ENCODE results near the gene BIN2.

BIN2 gene

GRCh38 chr12:51334764-51335163 is 10.8 kb upstream of the BIN2 start:
- no peak overlapping the region for H3K27ac Mint-ChIP-seq
- H3K4me1 Mint-ChIP-seq (ENCODE audit: low read depth): peaks cover 15% of the 10 kb centered on the region
- DNase-seq (ENCODE audit: low spot score): no peak
- no peaks in the 10 kb centered on the region for H3K36me3 Mint-ChIP-seq (ENCODE audit: low read depth)
- H3K9me3 Mint-ChIP-seq: no peaks in the 10 kb centered on the region
- H3K4me3 Mint-ChIP-seq: no peak overlapping the region
- peaks cover 2% of the 10 kb centered on the region for H3K27me3 Mint-ChIP-seq (ENCODE audit: low read depth)

DNA sequence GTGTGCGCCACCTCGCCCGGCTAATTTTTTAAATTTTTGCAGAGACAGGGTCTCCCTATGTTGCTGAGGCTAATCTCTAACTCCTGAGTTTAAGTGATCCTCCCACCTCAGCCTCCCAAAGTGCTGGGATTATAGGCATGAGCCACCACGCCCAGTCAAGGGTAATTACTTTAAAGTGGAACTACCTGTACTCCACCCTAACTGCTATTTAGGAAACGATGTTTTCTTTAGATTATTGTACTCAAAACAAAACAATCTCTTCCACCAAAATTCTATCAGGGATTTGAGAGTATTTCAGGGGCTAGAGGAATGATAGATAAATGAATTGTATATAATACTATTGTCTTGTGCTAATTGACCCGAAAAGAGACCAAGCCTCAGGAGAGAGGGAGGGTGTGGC is 9.6 kb upstream of the BIN2 start:
- Mint-ChIP-seq H3K27me3 (ENCODE audit: low read depth) (no peaks in the 10 kb centered on the region), H3K36me3 (ENCODE audit: low read depth) (no peaks in the 10 kb centered on the region), H3K4me1 (ENCODE audit: low read depth) (peaks cover 23% of the 10 kb centered on the region), H3K4me3 (no peak overlapping the region), H3K27ac (peak overlapping the region; percentile 19), H3K9me3 (no peaks in the 10 kb centered on the region)
- no peak for DNase-seq (ENCODE audit: low spot score)

DNA sequence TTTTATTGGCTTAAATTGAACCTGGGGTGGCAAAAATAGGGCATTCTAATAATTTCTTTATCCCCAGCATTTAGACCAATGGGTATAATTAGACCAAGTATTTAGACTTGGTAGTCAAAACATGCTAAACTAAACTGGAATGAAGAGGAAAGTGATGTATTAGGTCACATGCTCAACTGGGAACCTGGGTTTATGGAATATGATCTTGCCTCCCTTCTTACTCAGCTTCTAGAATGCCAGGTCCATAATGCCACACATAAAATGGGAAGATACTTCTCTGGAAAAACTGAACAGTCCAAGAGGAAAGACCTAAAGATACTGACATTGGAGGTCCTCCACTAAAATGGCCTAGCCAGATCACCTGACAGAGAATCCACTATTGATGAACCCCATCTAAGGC is 6.2 kb upstream of the BIN2 start:
- H3K27me3 Mint-ChIP-seq (ENCODE audit: low read depth): no peaks in the 10 kb centered on the region
- H3K36me3 Mint-ChIP-seq (ENCODE audit: low read depth): no peaks in the 10 kb centered on the region
- peak overlapping the region; percentile 86 for H3K27ac Mint-ChIP-seq
- H3K4me3 Mint-ChIP-seq: peak overlapping the region; percentile 53
- no peak for DNase-seq (ENCODE audit: low spot score)
- H3K4me1 Mint-ChIP-seq (ENCODE audit: low read depth): peaks cover 39% of the 10 kb centered on the region
- no peaks in the 10 kb centered on the region for H3K9me3 Mint-ChIP-seq

DNA sequence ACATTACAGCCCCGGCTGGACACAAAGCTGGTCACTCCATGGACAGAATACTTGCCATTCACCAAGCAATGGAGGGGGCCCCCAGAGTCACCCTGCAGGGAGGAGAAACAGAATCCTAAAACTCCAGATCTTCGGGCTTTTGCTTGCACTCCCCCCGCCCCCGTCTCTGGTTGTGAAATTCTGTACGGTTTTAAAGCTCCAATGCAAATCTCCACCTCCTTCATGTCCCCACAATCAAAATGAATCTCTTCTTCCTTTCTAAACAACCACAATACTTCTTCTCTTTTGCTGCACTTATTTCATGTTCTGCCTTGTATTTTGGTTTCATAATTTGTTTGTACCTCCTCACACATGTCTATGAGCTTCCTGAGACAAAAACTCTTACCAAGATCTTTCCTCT is 5.8 kb upstream of the BIN2 start:
- H3K4me1 Mint-ChIP-seq (ENCODE audit: low read depth): peaks cover 43% of the 10 kb centered on the region
- H3K27ac Mint-ChIP-seq: peak overlapping the region; percentile 86
- DNase-seq (ENCODE audit: low spot score): no peak
- H3K4me3 Mint-ChIP-seq: peak overlapping the region; percentile 53
- no peaks in the 10 kb centered on the region for H3K9me3 Mint-ChIP-seq
- H3K36me3 Mint-ChIP-seq (ENCODE audit: low read depth): peaks cover 3% of the 10 kb centered on the region
- no peaks in the 10 kb centered on the region for H3K27me3 Mint-ChIP-seq (ENCODE audit: low read depth)

- no peaks in the 10 kb centered on the region for H3K27me3 Mint-ChIP-seq (ENCODE audit: low read depth)
- H3K27ac Mint-ChIP-seq: peak overlapping the region; percentile 49
- DNase-seq (ENCODE audit: low spot score): no peak
- peaks cover 3% of the 10 kb centered on the region for H3K36me3 Mint-ChIP-seq (ENCODE audit: low read depth)
- peaks cover 43% of the 10 kb centered on the region for H3K4me1 Mint-ChIP-seq (ENCODE audit: low read depth)
- H3K9me3 Mint-ChIP-seq: no peaks in the 10 kb centered on the region
- H3K4me3 Mint-ChIP-seq: peak overlapping the region; percentile 61
Observed at GRCh38 chr12:51328587-51328986, 4.6 kb upstream of the BIN2 start.

DNA sequence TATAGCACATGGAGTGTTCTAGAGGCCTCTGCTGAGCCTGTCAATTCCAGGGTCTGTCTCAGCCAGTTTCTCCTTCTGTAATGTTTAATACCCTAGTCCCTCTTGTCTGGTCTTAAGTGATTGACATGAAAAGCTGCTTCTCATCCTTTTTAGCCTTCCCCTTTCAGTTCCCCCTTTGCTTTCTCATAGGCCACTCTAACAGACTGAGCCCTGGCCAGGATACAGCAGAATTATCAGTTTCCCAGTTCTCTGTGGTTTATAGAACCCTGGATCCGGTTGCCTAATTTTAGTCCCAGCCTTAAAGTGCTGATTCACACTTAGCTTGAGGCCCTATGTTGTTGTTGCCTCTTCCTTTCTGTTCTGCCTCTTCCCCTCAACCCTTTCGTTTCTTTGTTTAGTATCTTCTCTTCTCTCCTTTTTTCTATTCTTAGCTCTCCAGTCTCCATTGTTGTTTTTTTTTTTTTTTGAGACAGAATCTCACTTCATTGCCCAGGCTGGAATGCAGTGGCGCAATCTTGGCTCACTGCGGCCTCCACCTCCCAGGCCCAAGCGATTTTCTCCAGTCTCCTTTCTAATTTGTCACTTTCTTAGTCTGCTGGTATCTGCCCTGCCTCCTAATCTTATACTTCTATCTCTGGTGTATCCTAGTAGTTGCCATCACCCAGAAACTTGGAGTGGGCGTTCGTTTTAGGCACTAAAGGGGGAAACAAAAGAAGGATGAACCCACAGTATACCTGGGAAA is 2.9 kb upstream of the BIN2 start:
- peaks cover 51% of the 10 kb centered on the region for H3K4me1 Mint-ChIP-seq (ENCODE audit: low read depth)
- DNase-seq (ENCODE audit: low spot score): no peak
- H3K27ac Mint-ChIP-seq: peak overlapping the region; percentile 84
- no peaks in the 10 kb centered on the region for H3K9me3 Mint-ChIP-seq
- peak overlapping the region; percentile 65 for H3K4me3 Mint-ChIP-seq
- H3K36me3 Mint-ChIP-seq (ENCODE audit: low read depth): peaks cover 17% of the 10 kb centered on the region
- H3K27me3 Mint-ChIP-seq (ENCODE audit: low read depth): no peaks in the 10 kb centered on the region

GRCh38 chr12:51324953-51325352 is 979 bp upstream of the BIN2 start:
- Mint-ChIP-seq H3K27me3 (ENCODE audit: low read depth) (no peaks in the 10 kb centered on the region), H3K27ac (peak overlapping the region; percentile 91), H3K36me3 (ENCODE audit: low read depth) (peaks cover 32% of the 10 kb centered on the region), H3K4me1 (ENCODE audit: low read depth) (peaks cover 58% of the 10 kb centered on the region), H3K4me3 (peak overlapping the region; percentile 75), H3K9me3 (no peaks in the 10 kb centered on the region)
- DNase-seq (ENCODE audit: low spot score): no peak

DNA sequence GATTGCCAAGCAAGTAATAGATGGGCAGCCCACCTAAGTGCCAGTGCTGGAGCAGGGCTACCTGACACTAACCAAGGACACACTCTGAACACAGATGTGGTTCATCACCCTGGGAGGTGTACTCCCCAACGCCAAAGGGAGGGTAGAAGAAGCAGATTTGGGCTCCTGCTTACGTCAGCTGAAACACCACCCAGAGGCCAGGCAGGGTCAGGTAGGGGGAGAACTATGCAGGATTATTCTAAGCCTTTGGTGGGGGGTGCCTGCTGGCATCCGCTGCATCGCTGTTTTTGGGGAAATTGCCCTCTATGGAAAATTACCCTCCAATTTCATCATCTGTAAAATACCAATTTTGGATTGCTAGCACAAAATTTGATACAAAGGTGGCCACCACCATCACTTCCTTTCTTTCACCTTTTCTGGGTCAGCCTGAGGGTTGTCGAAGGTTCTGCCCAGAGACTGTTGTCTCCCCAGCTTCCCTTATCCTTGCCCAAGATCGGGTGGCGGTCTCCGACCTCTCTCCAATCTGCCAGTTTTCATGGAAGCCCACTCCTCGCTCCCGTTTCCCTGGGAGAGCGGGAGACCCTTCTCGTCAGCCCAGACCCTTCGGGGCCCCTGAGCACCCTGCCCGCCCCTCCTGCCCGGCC is 535 bp downstream of the BIN2 start:
- H3K9me3 Mint-ChIP-seq: no peaks in the 10 kb centered on the region
- peaks cover 38% of the 10 kb centered on the region for H3K36me3 Mint-ChIP-seq (ENCODE audit: low read depth)
- peak; percentile 25 for DNase-seq (ENCODE audit: low spot score)
- peak overlapping the region; percentile 91 for H3K27ac Mint-ChIP-seq
- H3K27me3 Mint-ChIP-seq (ENCODE audit: low read depth): no peaks in the 10 kb centered on the region
- H3K4me1 Mint-ChIP-seq (ENCODE audit: low read depth): peaks cover 60% of the 10 kb centered on the region
- peak overlapping the region; percentile 95 for H3K4me3 Mint-ChIP-seq

- no peaks in the 10 kb centered on the region for H3K9me3 Mint-ChIP-seq
- H3K27ac Mint-ChIP-seq: peak overlapping the region; percentile 91
- peak; percentile 48 for DNase-seq (ENCODE audit: low spot score)
- H3K36me3 Mint-ChIP-seq (ENCODE audit: low read depth): peaks cover 44% of the 10 kb centered on the region
- peak overlapping the region; percentile 95 for H3K4me3 Mint-ChIP-seq
- peaks cover 58% of the 10 kb centered on the region for H3K4me1 Mint-ChIP-seq (ENCODE audit: low read depth)
- H3K27me3 Mint-ChIP-seq (ENCODE audit: low read depth): no peaks in the 10 kb centered on the region
Observed at GRCh38 chr12:51322452-51322851, 1.5 kb downstream of the BIN2 start.

GRCh38 chr12:51321882-51322281 is 2.1 kb downstream of the BIN2 start:
- H3K4me1 Mint-ChIP-seq (ENCODE audit: low read depth): peaks cover 54% of the 10 kb centered on the region
- H3K27ac Mint-ChIP-seq: peak overlapping the region; percentile 91
- peak overlapping the region; percentile 95 for H3K4me3 Mint-ChIP-seq
- DNase-seq (ENCODE audit: low spot score): no peak
- H3K36me3 Mint-ChIP-seq (ENCODE audit: low read depth): peaks cover 48% of the 10 kb centered on the region
- no peaks in the 10 kb centered on the region for H3K27me3 Mint-ChIP-seq (ENCODE audit: low read depth)
- no peaks in the 10 kb centered on the region for H3K9me3 Mint-ChIP-seq

GRCh38 chr12:51320695-51321320 is 3.2 kb downstream of the BIN2 start:
- no peaks in the 10 kb centered on the region for H3K9me3 Mint-ChIP-seq
- no peaks in the 10 kb centered on the region for H3K27me3 Mint-ChIP-seq (ENCODE audit: low read depth)
- H3K4me3 Mint-ChIP-seq: peak overlapping the region; percentile 95
- no peak for DNase-seq (ENCODE audit: low spot score)
- H3K27ac Mint-ChIP-seq: peak overlapping the region; percentile 91
- peaks cover 55% of the 10 kb centered on the region for H3K36me3 Mint-ChIP-seq (ENCODE audit: low read depth)
- peaks cover 54% of the 10 kb centered on the region for H3K4me1 Mint-ChIP-seq (ENCODE audit: low read depth)

DNA sequence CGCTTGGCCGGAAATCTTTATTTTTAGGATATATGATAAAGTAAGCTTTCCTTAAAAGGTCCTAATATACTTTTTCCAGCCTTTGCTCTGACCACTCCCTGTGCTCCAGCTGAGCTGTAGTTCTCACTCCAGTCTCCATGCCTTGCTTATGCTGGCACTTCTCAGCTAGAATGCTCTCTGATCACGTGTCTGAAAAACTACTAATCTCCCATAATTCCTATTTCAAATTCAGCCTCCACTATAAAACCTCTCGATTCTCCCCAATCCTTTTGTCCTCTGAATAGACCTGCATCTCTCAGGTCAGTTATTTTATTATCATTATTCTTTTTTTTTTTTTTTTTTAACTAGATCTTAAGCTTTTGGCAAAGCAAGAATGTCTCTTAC is 3.7 kb downstream of the BIN2 start:
- Mint-ChIP-seq H3K4me1 (ENCODE audit: low read depth) (peaks cover 55% of the 10 kb centered on the region), H3K27me3 (ENCODE audit: low read depth) (no peaks in the 10 kb centered on the region), H3K36me3 (ENCODE audit: low read depth) (peaks cover 57% of the 10 kb centered on the region), H3K27ac (peak overlapping the region; percentile 91), H3K9me3 (no peaks in the 10 kb centered on the region), H3K4me3 (peak overlapping the region; percentile 95)
- no peak for DNase-seq (ENCODE audit: low spot score)

DNA sequence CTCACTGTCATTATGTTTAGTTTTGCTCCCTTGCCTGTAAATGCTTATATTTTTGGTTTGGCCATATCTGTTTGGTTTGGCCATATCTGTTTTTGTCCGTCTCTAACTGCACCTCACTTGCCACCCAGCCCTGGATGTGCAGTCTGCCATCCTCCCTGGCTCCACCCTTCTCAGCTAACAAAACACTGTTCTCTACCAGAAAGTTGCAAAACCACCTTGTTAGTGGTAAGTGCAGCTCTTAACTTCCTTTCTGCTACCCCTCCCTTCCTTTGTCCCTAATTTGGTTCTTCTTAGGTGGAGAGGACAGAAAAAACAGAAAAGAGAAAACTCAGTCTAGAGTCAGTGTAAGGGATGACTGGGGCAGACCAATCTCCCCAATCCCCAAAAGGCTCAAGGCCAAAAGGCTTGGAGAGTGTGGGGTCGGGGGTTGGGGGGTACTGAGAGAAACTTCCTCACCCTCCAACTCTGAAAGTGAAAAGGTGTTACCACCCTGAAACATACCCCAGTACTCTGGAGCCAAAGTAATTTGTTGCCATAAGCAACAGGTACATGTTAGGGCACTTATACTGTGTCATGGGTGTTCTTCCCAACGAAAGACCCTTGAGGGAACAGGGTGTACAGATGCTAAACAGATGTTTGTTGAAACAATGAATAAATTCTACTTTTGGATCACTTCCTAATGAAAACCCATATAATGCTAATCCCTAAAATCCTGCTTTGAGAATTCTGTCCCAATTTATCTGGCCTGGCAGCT is 5.0 kb downstream of the BIN2 start:
- Mint-ChIP-seq H3K9me3 (no peaks in the 10 kb centered on the region), H3K27me3 (ENCODE audit: low read depth) (no peaks in the 10 kb centered on the region), H3K4me1 (ENCODE audit: low read depth) (peaks cover 50% of the 10 kb centered on the region), H3K27ac (peak overlapping the region; percentile 91), H3K4me3 (peak overlapping the region; percentile 83), H3K36me3 (ENCODE audit: low read depth) (peaks cover 57% of the 10 kb centered on the region)
- DNase-seq (ENCODE audit: low spot score): no peak

All from T-helper 2 cell treated with Interferon-gamma antibody and Interleukin-4, amounts not matched to agents 5 μg/mL and 100 μg/mL, for 36 hours (primary cell).